PC-9 (cell line): ENCODE measurements around the gene DDAH2. TPM values are rescaled to one million over a fixed set of nuclear protein-coding genes. Genes with fewer than 3 reads are reported as not detected.

ENCODE experiments used
- BruUV-seq: library from RNA; stranded (reverse); fragments of 400-500 nt; replicated peaks from 2 replicates; lab custom pipeline; 2021; lab: Mats Ljungman, UMichigan
- CTCF ChIA-PET: fragments of 300-600 bp; sonication (Branson Sonifier 250); formaldehyde crosslinking; loops from one replicate; lab custom pipeline; 2022; ENCODE audit warnings: antibody characterized with exemption; lab: Charles Lee
- POLR2A ChIA-PET: fragments of 300-600 bp; sonication (Branson Sonifier 250); formaldehyde crosslinking; loops from one replicate; lab custom pipeline; 2022; ENCODE audit warnings: antibody characterized with exemption; ENCODE audit not compliant: unreplicated experiment; lab: Charles Lee
- DNase-seq, 2 experiments: peaks; one replicate each; pipeline versions ENCODE4 v3.0.0 to v3.0.0-alpha.2; 2015 to 2022; ENCODE audit warnings: mixed read lengths in 1 of 2
- H2AFZ ChIP-seq: fragments of 200-600 bp; sonication (generic); 2 replicates; pipeline ENCODE4 v1.8.1; 2017; ENCODE audit warnings: antibody characterized with exemption
- H3F3A ChIP-seq: fragments of 200-600 bp; sonication (generic); 2 replicates; pipeline ENCODE4 v1.8.1; 2017; ENCODE audit warnings: antibody characterized with exemption, mild to moderate bottlenecking, low read depth; ENCODE audit not compliant: insufficient read depth
- H3K27ac ChIP-seq: fragments of 200-600 bp; sonication (generic); 2 replicates; pipeline ENCODE4 v1.6.1; 2016; ENCODE audit warnings: mixed run types
- H3K27me3 ChIP-seq: fragments of 200-600 bp; sonication (generic); 2 replicates; pipeline ENCODE4 v1.6.1; 2016; ENCODE audit warnings: low read depth, mixed run types; ENCODE audit not compliant: insufficient read depth
- H3K36me3 ChIP-seq: fragments of 200-600 bp; sonication (generic); 2 replicates; pipeline ENCODE4 v1.6.1; 2016; ENCODE audit warnings: low read depth, mixed run types
- H3K4me1 ChIP-seq: fragments of 200-600 bp; sonication (generic); replicated peaks from 2 replicates; pipeline ENCODE4 v1.6.1; 2016; ENCODE audit warnings: mixed run types; ENCODE audit not compliant: insufficient read depth
- H3K4me2 ChIP-seq: fragments of 200-600 bp; sonication (generic); 2 replicates; pipeline ENCODE4 v1.6.1; 2017; ENCODE audit warnings: mixed run types
- H3K4me3 ChIP-seq: fragments of 200-600 bp; sonication (generic); 2 replicates; pipeline ENCODE4 v1.6.1; 2016; ENCODE audit warnings: mixed run types
- H3K79me2 ChIP-seq: fragments of 200-600 bp; sonication (generic); 2 replicates; pipeline ENCODE4 v1.6.1; 2017; ENCODE audit warnings: low read depth, mixed run types
- H3K9me2 ChIP-seq: fragments of 200-600 bp; sonication (generic); 2 replicates; pipeline ENCODE4 v1.8.1; 2017; ENCODE audit warnings: mild to moderate bottlenecking; ENCODE audit not compliant: insufficient read depth
- H3K9me3 ChIP-seq: fragments of 200-600 bp; sonication (generic); 2 replicates; pipeline ENCODE4 v1.8.1; 2016; ENCODE audit warnings: low read depth; ENCODE audit not compliant: insufficient read depth
- H4K20me1 ChIP-seq: fragments of 200-600 bp; sonication (generic); 2 replicates; pipeline ENCODE4 v1.8.1; 2017; ENCODE audit not compliant: insufficient read depth
- EZH2 ChIP-seq: fragments of 200-600 bp; sonication (generic); IDR thresholded peaks from 2 replicates; pipeline ENCODE4 v1.8.0; 2017; ENCODE audit warnings: antibody characterized with exemption, low read depth
- intact Hi-C: fragments of 100-400 bp; cut with micrococcal nuclease; formaldehyde crosslinking; loops from one replicate; pipeline ENCODE4 v1.10.0; 2022; ENCODE audit not compliant: unreplicated experiment
- total RNA-seq: library from RNA; stranded (reverse); gene quantifications from 2 replicates; pipeline ENCODE4 v1.2.3, GENCODE V29; 2021
- TF ChIP-seq, protein P1 (sequence below): fragments of 200-600 bp; sonication (generic); conservative IDR thresholded peaks from 2 replicates; pipeline ENCODE4 v1.6.1; 2017; ENCODE audit warnings: mixed run types, antibody characterized with exemption, mild to moderate bottlenecking, moderate library complexity

DDAH2 gene
- total RNA-seq, 1 experiment from 2014 or later = 58.3 TPM

DNA sequence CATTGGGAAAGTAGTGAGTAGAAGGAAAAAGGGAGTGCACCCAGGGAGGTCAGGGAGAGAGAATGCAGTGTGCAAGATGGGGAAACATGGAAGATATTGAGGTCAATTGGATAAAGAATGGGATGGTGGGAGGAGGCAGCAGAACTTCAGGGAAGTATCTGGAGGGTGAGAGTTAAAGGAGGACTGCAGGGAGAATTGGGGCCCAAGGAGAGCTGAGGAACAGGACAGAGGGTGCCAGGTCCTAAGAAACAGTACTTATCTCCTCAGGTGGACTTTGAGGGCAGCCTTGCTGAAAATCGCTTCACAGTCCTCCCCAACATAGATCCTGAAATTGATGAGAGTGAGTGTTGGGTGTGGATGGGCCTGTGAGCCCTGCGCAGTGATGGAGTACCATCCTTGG, 29.2 kb upstream of the DDAH2 start:
- Histone ChIP-seq H3F3A (no peaks in the 10 kb centered on the region; the same call in 1 of the 2 replicates), H3K9me3 (no peaks in the 10 kb centered on the region), H2AFZ (no peak overlapping the region), H4K20me1 (no peaks in the 10 kb centered on the region), H3K27ac (no peak overlapping the region), H3K27me3 (no peaks in the 10 kb centered on the region), H3K36me3 (no peaks in the 10 kb centered on the region), H3K4me2 (no peak overlapping the region), H3K4me1 (peaks cover 3% of the 10 kb centered on the region; the same call in 1 of the 2 replicates), H3K9me2 (no peaks in the 10 kb centered on the region), H3K4me3 (no peak overlapping the region), H3K79me2 (no peaks in the 10 kb centered on the region)
- DNase-seq = no peak
- POLR2A ChIA-PET = no interaction called here
- CTCF ChIA-PET = no interaction called here
- TF ChIP-seq, protein P1, sequence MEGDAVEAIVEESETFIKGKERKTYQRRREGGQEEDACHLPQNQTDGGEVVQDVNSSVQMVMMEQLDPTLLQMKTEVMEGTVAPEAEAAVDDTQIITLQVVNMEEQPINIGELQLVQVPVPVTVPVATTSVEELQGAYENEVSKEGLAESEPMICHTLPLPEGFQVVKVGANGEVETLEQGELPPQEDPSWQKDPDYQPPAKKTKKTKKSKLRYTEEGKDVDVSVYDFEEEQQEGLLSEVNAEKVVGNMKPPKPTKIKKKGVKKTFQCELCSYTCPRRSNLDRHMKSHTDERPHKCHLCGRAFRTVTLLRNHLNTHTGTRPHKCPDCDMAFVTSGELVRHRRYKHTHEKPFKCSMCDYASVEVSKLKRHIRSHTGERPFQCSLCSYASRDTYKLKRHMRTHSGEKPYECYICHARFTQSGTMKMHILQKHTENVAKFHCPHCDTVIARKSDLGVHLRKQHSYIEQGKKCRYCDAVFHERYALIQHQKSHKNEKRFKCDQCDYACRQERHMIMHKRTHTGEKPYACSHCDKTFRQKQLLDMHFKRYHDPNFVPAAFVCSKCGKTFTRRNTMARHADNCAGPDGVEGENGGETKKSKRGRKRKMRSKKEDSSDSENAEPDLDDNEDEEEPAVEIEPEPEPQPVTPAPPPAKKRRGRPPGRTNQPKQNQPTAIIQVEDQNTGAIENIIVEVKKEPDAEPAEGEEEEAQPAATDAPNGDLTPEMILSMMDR = no peak
- no peak for TF ChIP-seq EZH2
- BruUV-seq = no TSS peak
- intact Hi-C loops = no loop called here

DNA sequence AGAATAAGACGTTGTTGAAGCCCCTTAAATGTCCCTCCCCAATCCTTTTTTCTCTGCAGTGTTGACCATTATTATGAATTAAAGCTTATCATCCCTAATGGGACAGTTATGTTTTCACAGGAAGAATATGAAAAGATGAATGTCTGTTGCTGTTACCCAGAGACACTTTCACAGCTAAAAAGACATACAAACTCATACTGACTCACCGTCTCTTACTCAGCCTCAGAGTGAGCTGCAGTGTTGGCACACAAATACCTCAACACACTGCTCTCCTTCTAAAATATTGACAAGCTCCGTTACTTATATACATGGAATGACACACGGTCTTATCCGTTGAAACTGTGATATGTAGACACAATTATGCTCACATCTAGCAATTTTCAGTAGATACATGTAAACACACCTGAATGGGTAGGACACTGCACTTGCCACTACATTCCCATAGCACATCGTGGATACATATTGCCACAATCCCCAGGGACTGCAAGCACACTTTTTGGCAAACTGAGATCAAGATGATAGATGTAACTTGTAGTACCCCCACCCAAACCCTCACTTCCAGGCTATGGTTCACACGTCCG, 23.7 kb upstream of the DDAH2 start:
- Histone ChIP-seq H4K20me1 (no peaks in the 10 kb centered on the region), H3K79me2 (no peaks in the 10 kb centered on the region), H3K27ac (no peak overlapping the region), H3F3A (peaks cover 13% of the 10 kb centered on the region; the same call in 1 of the 2 replicates), H3K4me2 (no peak overlapping the region), H3K27me3 (no peaks in the 10 kb centered on the region), H3K4me3 (no peak overlapping the region), H3K4me1 (peaks cover 3% of the 10 kb centered on the region), H3K9me3 (no peaks in the 10 kb centered on the region), H3K9me2 (no peaks in the 10 kb centered on the region), H3K36me3 (no peaks in the 10 kb centered on the region), H2AFZ (no peak overlapping the region)
- BruUV-seq = no TSS peak
- TF ChIP-seq, protein P1 = no peak
- TF ChIP-seq EZH2 = no peak
- ChIA-PET POLR2A (no interaction called here), CTCF (no interaction called here)
- no peak for DNase-seq
- intact Hi-C loops = no loop called here

DNA sequence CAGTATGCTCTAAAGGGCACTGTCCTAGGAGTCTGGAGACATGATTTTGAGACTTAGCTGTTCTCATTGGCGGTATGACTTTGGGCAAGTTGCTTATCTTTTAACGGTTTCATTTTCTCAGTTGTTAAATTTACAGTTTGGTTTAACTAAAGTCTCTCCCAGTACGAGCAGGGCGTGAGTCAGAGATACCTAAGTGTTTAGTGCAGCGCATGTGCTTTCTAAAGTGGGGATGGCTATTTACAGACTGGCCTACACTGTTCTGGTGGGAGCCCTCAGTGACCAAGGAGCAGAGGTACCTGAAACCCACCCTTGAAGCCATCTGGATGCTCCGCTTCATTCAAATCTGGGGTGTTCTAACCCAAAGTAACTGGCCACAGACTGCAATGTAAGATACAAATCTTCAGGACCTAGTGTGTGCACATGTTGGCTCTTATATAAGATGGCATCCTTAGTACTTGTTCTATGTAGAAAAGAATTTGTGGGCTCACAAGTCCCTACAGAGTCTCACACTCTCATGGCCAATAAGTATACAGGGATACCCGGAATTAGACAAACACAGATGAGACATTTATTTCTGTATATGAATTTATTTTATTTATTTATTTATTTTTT, 21.4 kb upstream of the DDAH2 start:
- CTCF ChIA-PET = no interaction called here
- Histone ChIP-seq H3K4me1 (peaks cover 20% of the 10 kb centered on the region), H3K79me2 (no peaks in the 10 kb centered on the region), H3K9me3 (no peaks in the 10 kb centered on the region), H3K4me3 (no peak overlapping the region), H4K20me1 (no peaks in the 10 kb centered on the region), H3K27ac (no peak overlapping the region), H3K4me2 (no peak overlapping the region), H2AFZ (no peak overlapping the region), H3K9me2 (no peaks in the 10 kb centered on the region), H3K36me3 (no peaks in the 10 kb centered on the region), H3F3A (peaks cover 28% of the 10 kb centered on the region; the same call in 1 of the 2 replicates), H3K27me3 (no peaks in the 10 kb centered on the region)
- POLR2A ChIA-PET = no interaction called here
- TF ChIP-seq, protein P1 = no peak
- no peak for TF ChIP-seq EZH2
- intact Hi-C loops = no loop called here
- DNase-seq = no peak
- BruUV-seq = no TSS peak
